ENCODE measurements around the gene ZNF205. TPM values are rescaled to one million over a fixed set of nuclear protein-coding genes. Genes with fewer than 3 reads are reported as not detected.
A peak's percentile ranks its signal among the peaks of the same experiment; 100 is the strongest.

The ZNF205 gene
- total and polyA plus RNA-seq, 2 experiments from 2014 or later = 13.2 to 37.3 TPM

DNA sequence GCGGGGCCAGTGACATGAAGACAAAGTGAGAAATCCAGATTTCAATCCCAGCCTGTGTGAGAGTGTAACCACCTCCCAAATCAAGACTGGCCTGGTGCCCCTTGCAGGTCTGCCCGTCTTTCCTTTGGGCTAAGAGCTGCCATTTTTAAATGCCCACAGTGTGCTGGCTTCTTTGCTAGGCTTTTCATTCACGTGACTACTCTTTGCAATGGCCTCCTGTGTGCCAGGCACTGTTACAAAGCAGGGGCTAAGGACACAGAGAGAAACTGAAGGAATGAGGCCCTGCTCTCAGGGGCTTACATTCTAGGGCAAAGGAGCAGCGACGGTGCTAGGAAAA lies 13.0 kb upstream of the ZNF205 start:
- Histone ChIP-seq H3K27me3 (peaks cover 18% of the 10 kb centered on the region), H3K36me3 (no peaks in the 10 kb centered on the region), H3K27ac (no peak overlapping the region), H3K4me1 (ENCODE audit: low read depth) (peaks cover 5% of the 10 kb centered on the region), H3K9me3 (ENCODE audit: low read depth) (no peaks in the 10 kb centered on the region), H3K4me3 (peak overlapping the region; percentile 15)
- TF ChIP-seq, protein P1, sequence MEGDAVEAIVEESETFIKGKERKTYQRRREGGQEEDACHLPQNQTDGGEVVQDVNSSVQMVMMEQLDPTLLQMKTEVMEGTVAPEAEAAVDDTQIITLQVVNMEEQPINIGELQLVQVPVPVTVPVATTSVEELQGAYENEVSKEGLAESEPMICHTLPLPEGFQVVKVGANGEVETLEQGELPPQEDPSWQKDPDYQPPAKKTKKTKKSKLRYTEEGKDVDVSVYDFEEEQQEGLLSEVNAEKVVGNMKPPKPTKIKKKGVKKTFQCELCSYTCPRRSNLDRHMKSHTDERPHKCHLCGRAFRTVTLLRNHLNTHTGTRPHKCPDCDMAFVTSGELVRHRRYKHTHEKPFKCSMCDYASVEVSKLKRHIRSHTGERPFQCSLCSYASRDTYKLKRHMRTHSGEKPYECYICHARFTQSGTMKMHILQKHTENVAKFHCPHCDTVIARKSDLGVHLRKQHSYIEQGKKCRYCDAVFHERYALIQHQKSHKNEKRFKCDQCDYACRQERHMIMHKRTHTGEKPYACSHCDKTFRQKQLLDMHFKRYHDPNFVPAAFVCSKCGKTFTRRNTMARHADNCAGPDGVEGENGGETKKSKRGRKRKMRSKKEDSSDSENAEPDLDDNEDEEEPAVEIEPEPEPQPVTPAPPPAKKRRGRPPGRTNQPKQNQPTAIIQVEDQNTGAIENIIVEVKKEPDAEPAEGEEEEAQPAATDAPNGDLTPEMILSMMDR (IDR thresholded peaks at IDR 0.05; ENCODE audit: low read depth, low read length) = no peak
- DNase-seq (ENCODE audit: low read depth in 1 of 2, low spot score in 1 of 2) = no peak

GRCh38 chr16:3099732-3100499 lies 12.5 kb upstream of the ZNF205 start:
- Histone ChIP-seq H3K27me3 (peaks cover 18% of the 10 kb centered on the region), H3K4me3 (peak overlapping the region; percentile 15), H3K27ac (no peak overlapping the region), H3K36me3 (no peaks in the 10 kb centered on the region), H3K9me3 (ENCODE audit: low read depth) (no peaks in the 10 kb centered on the region), H3K4me1 (ENCODE audit: low read depth) (peaks cover 5% of the 10 kb centered on the region)
- TF ChIP-seq, protein P1 (IDR thresholded peaks at IDR 0.05; ENCODE audit: low read depth, low read length) = no peak
- DNase-seq (ENCODE audit: low read depth in 1 of 2, low spot score in 1 of 2) = peak; percentile 93 to 97

- TF ChIP-seq, protein P1 (IDR thresholded peaks at IDR 0.05; ENCODE audit: low read depth, low read length) = peak; percentile 57
- Histone ChIP-seq H3K4me3 (no peak overlapping the region), H3K27ac (no peak overlapping the region), H3K36me3 (no peaks in the 10 kb centered on the region), H3K27me3 (peaks cover 18% of the 10 kb centered on the region), H3K4me1 (ENCODE audit: low read depth) (peaks cover 5% of the 10 kb centered on the region), H3K9me3 (ENCODE audit: low read depth) (no peaks in the 10 kb centered on the region)
- peak; percentile 42 to 71 for DNase-seq (ENCODE audit: low read depth in 1 of 2, low spot score in 1 of 2)
Observed at GRCh38 chr16:3101018-3101840, 11.2 kb upstream of the ZNF205 start.

GRCh38 chr16:3101841-3102470 lies 10.4 kb upstream of the ZNF205 start:
- Histone ChIP-seq H3K36me3 (no peaks in the 10 kb centered on the region), H3K27me3 (peaks cover 18% of the 10 kb centered on the region), H3K4me3 (no peak overlapping the region), H3K4me1 (ENCODE audit: low read depth) (peaks cover 5% of the 10 kb centered on the region), H3K27ac (no peak overlapping the region), H3K9me3 (ENCODE audit: low read depth) (no peaks in the 10 kb centered on the region)
- DNase-seq (ENCODE audit: low read depth in 1 of 2, low spot score in 1 of 2) = no peak
- TF ChIP-seq, protein P1 (IDR thresholded peaks at IDR 0.05; ENCODE audit: low read depth, low read length) = no peak

DNA sequence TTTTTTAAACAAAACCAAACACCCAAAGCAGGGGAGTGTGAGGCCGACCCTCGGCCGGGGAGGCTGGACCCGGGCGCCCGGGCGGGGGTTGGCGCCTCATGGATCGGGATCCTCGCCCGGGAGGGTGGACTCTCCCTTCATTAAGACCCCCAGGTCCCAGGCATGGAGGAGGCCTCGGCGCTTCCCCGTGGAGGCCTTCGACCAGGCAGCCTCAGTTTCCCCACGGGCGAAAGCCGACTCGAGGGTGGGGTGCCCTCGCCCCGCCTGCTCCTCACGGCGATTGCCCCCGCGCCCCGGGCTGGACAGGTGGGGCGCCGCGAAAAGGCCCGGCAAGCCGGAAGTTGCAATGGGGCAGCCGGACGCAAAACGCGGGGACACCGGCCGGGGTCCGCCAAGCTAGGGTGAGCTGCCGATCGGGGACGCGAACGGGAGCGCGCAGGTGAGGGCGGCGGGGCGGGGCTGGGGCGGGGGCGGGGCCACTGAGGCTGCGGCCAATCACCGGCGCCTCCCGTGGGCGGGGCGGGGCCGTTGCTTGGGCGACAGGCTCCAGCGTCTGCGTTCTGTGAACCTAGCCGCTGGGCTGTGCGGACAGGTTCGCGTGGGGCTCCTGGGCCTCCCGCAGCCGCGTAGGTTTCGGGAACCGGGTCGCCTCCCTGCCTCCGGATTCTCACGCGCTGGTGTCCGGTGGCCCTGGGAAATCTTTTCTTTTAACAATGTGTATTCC lies 6.0 kb upstream of the ZNF205 start:
- TF ChIP-seq, protein P1 (IDR thresholded peaks at IDR 0.05; ENCODE audit: low read depth, low read length) = no peak
- Histone ChIP-seq H3K9me3 (ENCODE audit: low read depth) (no peaks in the 10 kb centered on the region), H3K27me3 (no peaks in the 10 kb centered on the region), H3K4me3 (peak overlapping the region; percentile 59), H3K27ac (peak overlapping the region; percentile 13), H3K36me3 (no peaks in the 10 kb centered on the region), H3K4me1 (ENCODE audit: low read depth) (no peaks in the 10 kb centered on the region)
- DNase-seq (ENCODE audit: low read depth in 1 of 2, low spot score in 1 of 2) = peak; percentile 95
